ENCODE measurements around the gene SHANK2. TPM values are rescaled to one million over a fixed set of nuclear protein-coding genes. Genes with fewer than 3 reads are reported as not detected.

SHANK2 gene
- total RNA-seq, 1 donor from 2014 or later: 11.0 TPM

GRCh38 chr11:71252770-71253730, 673 bp upstream of the SHANK2 start:
- H3K27ac ChIP-seq: no peak overlapping the region
- no peaks in the 10 kb centered on the region for H3K36me3 ChIP-seq
- peaks cover 8% of the 10 kb centered on the region for H3K4me1 ChIP-seq
- peak overlapping the region; percentile 43 to 46 for H3K4me3 ChIP-seq
- no peak for DNase-seq (ENCODE audit: extremely low spot score in 2 of 2)
- H3K27me3 ChIP-seq: peaks cover 6% of the 10 kb centered on the region
- no peak for TF ChIP-seq POLR2AphosphoS5 (IDR thresholded peaks at IDR 0.05; ENCODE audit: insufficient read depth in 1 of 2, low read depth in 1 of 2)
- TF ChIP-seq POLR2A (IDR thresholded peaks at IDR 0.05): no peak
- TF ChIP-seq CTCF (IDR thresholded peaks at IDR 0.05): no peak
- intact Hi-C loops (cut with DNase I): no loop called here
- no peaks in the 10 kb centered on the region for H3K9me3 ChIP-seq

DNA sequence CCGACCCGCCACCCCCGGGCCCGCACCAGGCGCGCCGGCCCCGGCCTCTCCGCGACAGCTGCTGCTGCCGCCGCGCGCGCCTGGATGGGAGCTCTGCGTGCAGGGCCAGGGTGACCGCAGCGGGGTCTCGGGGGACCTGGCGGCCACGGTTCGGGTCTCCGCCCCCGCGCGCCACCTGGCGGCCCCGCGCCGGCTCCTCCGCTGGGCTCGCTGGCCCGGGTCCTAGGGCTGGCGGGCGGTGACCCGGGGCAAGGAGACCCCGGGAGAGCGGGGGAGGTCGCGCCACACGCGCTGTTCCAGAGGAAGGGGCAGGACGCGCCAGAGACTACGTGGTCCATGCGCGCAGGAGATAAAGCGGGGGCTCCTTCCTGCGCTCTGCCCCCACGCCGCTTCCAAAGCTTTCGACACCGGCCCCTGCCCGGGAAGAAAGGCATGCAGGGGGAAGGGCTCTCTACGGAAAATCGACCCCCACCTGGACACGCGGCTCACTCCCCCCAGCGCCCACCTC, 562 bp downstream of the SHANK2 start:
- peaks cover 8% of the 10 kb centered on the region for H3K4me1 ChIP-seq
- no peaks in the 10 kb centered on the region for H3K36me3 ChIP-seq
- TF ChIP-seq CTCF (IDR thresholded peaks at IDR 0.05) (no peak), POLR2AphosphoS5 (IDR thresholded peaks at IDR 0.05; ENCODE audit: insufficient read depth in 1 of 2, low read depth in 1 of 2) (no peak), POLR2A (IDR thresholded peaks at IDR 0.05) (no peak)
- H3K4me3 ChIP-seq: peak overlapping the region; percentile 43 to 46
- no peak overlapping the region for H3K27ac ChIP-seq
- intact Hi-C loops (cut with DNase I): no loop called here
- peaks cover 6% of the 10 kb centered on the region for H3K27me3 ChIP-seq
- no peaks in the 10 kb centered on the region for H3K9me3 ChIP-seq
- no peak for DNase-seq (ENCODE audit: extremely low spot score in 2 of 2)

GRCh38 chr11:71251151-71251721, 1.1 kb downstream of the SHANK2 start:
- no peak for TF ChIP-seq POLR2A (IDR thresholded peaks at IDR 0.05)
- TF ChIP-seq CTCF (IDR thresholded peaks at IDR 0.05): no peak
- no peak for TF ChIP-seq POLR2AphosphoS5 (IDR thresholded peaks at IDR 0.05; ENCODE audit: insufficient read depth in 1 of 2, low read depth in 1 of 2)
- DNase-seq (ENCODE audit: extremely low spot score in 2 of 2): peak in 1 of 2 donors; percentile 70
- Histone ChIP-seq H3K4me3 (peak overlapping the region; percentile 43 to 46), H3K36me3 (no peaks in the 10 kb centered on the region), H3K27me3 (peaks cover 6% of the 10 kb centered on the region), H3K27ac (no peak overlapping the region), H3K9me3 (no peaks in the 10 kb centered on the region), H3K4me1 (peaks cover 8% of the 10 kb centered on the region)
- intact Hi-C loops (cut with DNase I): no loop called here

GRCh38 chr11:71250523-71251150, 1.7 kb downstream of the SHANK2 start:
- TF ChIP-seq CTCF (IDR thresholded peaks at IDR 0.05): no peak
- TF ChIP-seq POLR2A (IDR thresholded peaks at IDR 0.05): no peak
- no peak for TF ChIP-seq POLR2AphosphoS5 (IDR thresholded peaks at IDR 0.05; ENCODE audit: insufficient read depth in 1 of 2, low read depth in 1 of 2)
- peak in 1 of 2 donors; percentile 65 for DNase-seq (ENCODE audit: extremely low spot score in 2 of 2)
- Histone ChIP-seq H3K36me3 (no peaks in the 10 kb centered on the region), H3K9me3 (no peaks in the 10 kb centered on the region), H3K27me3 (peaks cover 6% of the 10 kb centered on the region), H3K27ac (no peak overlapping the region), H3K4me3 (peak overlapping the region in 1 of 2 donors; percentile 46), H3K4me1 (peaks cover 8% of the 10 kb centered on the region)
- intact Hi-C loops (cut with DNase I): no loop called here
